Endothelial cell of umbilical vein (primary cell): ENCODE results near the gene MDGA2. TPM values are rescaled to one million over a fixed set of nuclear protein-coding genes. Genes with fewer than 3 reads are reported as not detected.

Experiments used
- BruUV-seq: library from RNA; stranded (reverse); fragments of 400-500 nt; replicated peaks from 2 replicates; lab custom pipeline; 2021; lab: Mats Ljungman, UMichigan
- CTCF ChIA-PET: fragments of 300-600, 350-600 bp; sonication (Branson Sonifier 250); formaldehyde crosslinking; loops from one replicate; lab custom pipeline; 2021; ENCODE audit warnings: antibody characterized with exemption, inconsistent platforms; lab: Charles Lee
- POLR2A ChIA-PET: fragments of 300-600, 350-600 bp; sonication (Branson Sonifier 250); formaldehyde crosslinking; loops from one replicate; lab custom pipeline; 2021; ENCODE audit warnings: antibody characterized with exemption, inconsistent platforms; lab: Charles Lee
- DNase-seq: peaks from one replicate; pipeline ENCODE4 v3.0.0-alpha.2; 2011; ENCODE audit warnings: low read depth, low spot score
- FAIRE-seq: peaks from 2 replicates; lab custom pipeline; 2011; peaks lifted over from hg19 to GRCh38; lab: Jason Lieb, UNC
- H2AFZ ChIP-seq: 2 replicates; pipeline ENCODE4 v1.6.0; 2012; ENCODE audit warnings: low read depth, low read length, control low read depth, inconsistent platforms
- H3K27ac ChIP-seq: 2 replicates; pipeline ENCODE4 v1.5.1; 2011; ENCODE audit warnings: low read depth, mild to moderate bottlenecking, control low read depth, low read length, moderate library complexity; ENCODE audit not compliant: insufficient read depth
- H3K27me3 ChIP-seq, 2 experiments: 2 replicates each; pipeline versions ENCODE4 v1.6.0 to v1.6.1; 2011; ENCODE audit warnings: low read length in 2 of 2, mixed read lengths in 1 of 2; ENCODE audit not compliant: control insufficient read depth in 2 of 2, insufficient read depth in 2 of 2
- H3K36me3 ChIP-seq, 2 experiments: 2 replicates in 1 of 2; 3 replicates in 1 of 2; pipeline ENCODE4 v1.5.1; 2011; ENCODE audit warnings: low read length in 2 of 2, mild to moderate bottlenecking in 1 of 2, moderate library complexity in 1 of 2; ENCODE audit not compliant: control insufficient read depth in 2 of 2, insufficient read depth in 2 of 2; ENCODE audit errors: extremely low read depth in 1 of 2
- H3K4me1 ChIP-seq: 3 replicates; pipeline ENCODE4 v1.5.1; 2011; ENCODE audit warnings: mild to moderate bottlenecking, low read length; ENCODE audit not compliant: control insufficient read depth, insufficient read depth; ENCODE audit errors: extremely low read depth
- H3K4me2 ChIP-seq: 2 replicates; pipeline ENCODE4 v1.6.1; 2011; ENCODE audit warnings: low read length, control low read depth, mixed read lengths; ENCODE audit not compliant: insufficient read depth
- H3K4me3 ChIP-seq, 3 experiments: fragments of 200-600 bp in 1 of 3; sonication (generic), shearing (Covaris generic) in 1 of 3; replicated peaks in 1 of 3; 2 replicates each; pipeline ENCODE4 v1.5.1; 2011 to 2016; ENCODE audit warnings: control low read depth in 3 of 3, low read length in 3 of 3, mild to moderate bottlenecking in 2 of 3, inconsistent platforms in 1 of 3, low read depth in 1 of 3, moderate library complexity in 1 of 3; ENCODE audit not compliant: insufficient read depth in 1 of 3
- H3K79me2 ChIP-seq: 2 replicates; pipeline ENCODE4 v1.6.0; 2012; ENCODE audit warnings: low read length, inconsistent platforms; ENCODE audit not compliant: control insufficient read depth, insufficient read depth
- H3K9ac ChIP-seq: replicated peaks from 2 replicates; pipeline ENCODE3; 2011; ENCODE audit warnings: low read length, control low read depth; ENCODE audit not compliant: insufficient read depth; ENCODE audit errors: extremely low read depth
- H3K9me1 ChIP-seq: replicated peaks from 3 replicates; pipeline ENCODE4 v1.6.0; 2011; ENCODE audit warnings: mild to moderate bottlenecking, low read length; ENCODE audit not compliant: control insufficient read depth, insufficient read depth; ENCODE audit errors: extremely low read depth
- H3K9me3 ChIP-seq: replicated peaks from 2 replicates; pipeline ENCODE4 v1.5.1; 2012; ENCODE audit warnings: low read length, inconsistent platforms; ENCODE audit not compliant: control insufficient read depth, insufficient read depth
- H4K20me1 ChIP-seq: replicated peaks from 2 replicates; pipeline ENCODE3; 2011; ENCODE audit warnings: mild to moderate bottlenecking, low read length; ENCODE audit not compliant: control insufficient read depth, insufficient read depth; ENCODE audit errors: extremely low read depth
- EZH2 ChIP-seq: IDR thresholded peaks from 2 replicates; pipeline ENCODE4 v1.6.1; 2012; ENCODE audit warnings: borderline replicate concordance, low read depth, mild to moderate bottlenecking, moderate library complexity, low read length, inconsistent platforms; ENCODE audit not compliant: severe bottlenecking
- FOS ChIP-seq: IDR thresholded peaks from 2 replicates; pipeline ENCODE4 v1.6.1; 2011; ENCODE audit warnings: mild to moderate bottlenecking, low read length, moderate library complexity, borderline replicate concordance; ENCODE audit not compliant: insufficient read depth
- GATA2 ChIP-seq: IDR thresholded peaks from 2 replicates; pipeline ENCODE4 v1.7.0; 2011; ENCODE audit warnings: low read depth, mild to moderate bottlenecking, moderate library complexity, mixed read lengths, low read length; ENCODE audit not compliant: insufficient read length, insufficient read depth
- JUN ChIP-seq: IDR thresholded peaks from 2 replicates; pipeline ENCODE4 v1.6.1; 2011; ENCODE audit warnings: borderline replicate concordance, low read depth; ENCODE audit not compliant: insufficient read length, insufficient read depth
- MYC ChIP-seq: IDR thresholded peaks from one replicate; pipeline ENCODE4 v1.6.1; 2011; ENCODE audit warnings: mild to moderate bottlenecking, low read depth, low read length
- POLR2A ChIP-seq: IDR thresholded peaks from 2 replicates; pipeline ENCODE4 v1.6.1; 2012; ENCODE audit warnings: low read depth, mild to moderate bottlenecking, control low read depth, low read length
- POLR2AphosphoS5 ChIP-seq: IDR thresholded peaks from 2 replicates; pipeline ENCODE4 v1.6.1; 2012; ENCODE audit warnings: low read depth, mild to moderate bottlenecking, control low read depth, low read length, moderate library complexity; ENCODE audit not compliant: insufficient read depth
- dilution Hi-C: fragments of 300-500 bp; cut with MboI; formaldehyde crosslinking; loops from one replicate; pipeline ENCODE4 v1.15.0; 2019; ENCODE audit warnings: low sequenced_read_pairs; ENCODE audit not compliant: extremely low pct_ligation_motif_present
- intact Hi-C: fragments of 100-400 bp; cut with micrococcal nuclease; formaldehyde crosslinking; loops from one replicate; pipeline ENCODE4 v1.10.0; 2022
- polyA plus RNA-seq, 4 experiments: library from polyadenylated mRNA; depleted of rRNA in 3 of 4; stranded (reverse) in 3 of 4; unstranded in 1 of 4; fragments of >200 nt; gene quantifications; 2 replicates each; pipeline versions ENCODE4 v1.2.1 to v1.2.3, GENCODE V29; 2011 to 2012; ENCODE audit warnings: missing spikeins in 1 of 4
- total RNA-seq: library from RNA; stranded (reverse); gene quantifications from 2 replicates; pipeline ENCODE4 v1.2.3, GENCODE V29; 2021
- TF ChIP-seq, protein P1 (sequence below): IDR thresholded peaks from 2 replicates; pipeline ENCODE4 v1.6.1; 2011; ENCODE audit not compliant: insufficient read depth, insufficient read length
- TF ChIP-seq, protein P2 (sequence below), 2 donors: IDR thresholded peaks; 1 replicate in 1 of 2; 2 replicates in 1 of 2; pipeline ENCODE4 v1.5.1; 2011; ENCODE audit warnings: low read length in 2 of 2, mild to moderate bottlenecking in 2 of 2, moderate library complexity in 2 of 2, control low read depth in 1 of 2, inconsistent platforms in 1 of 2, low read depth in 1 of 2; ENCODE audit not compliant: insufficient read depth in 1 of 2; ENCODE audit errors: extremely low read depth in 1 of 2

The MDGA2 gene
- total and polyA plus RNA-seq, 2 donors (not counting 3 experiments of a cell fraction or from before 2014, with no cell fraction given): not detected

DNA sequence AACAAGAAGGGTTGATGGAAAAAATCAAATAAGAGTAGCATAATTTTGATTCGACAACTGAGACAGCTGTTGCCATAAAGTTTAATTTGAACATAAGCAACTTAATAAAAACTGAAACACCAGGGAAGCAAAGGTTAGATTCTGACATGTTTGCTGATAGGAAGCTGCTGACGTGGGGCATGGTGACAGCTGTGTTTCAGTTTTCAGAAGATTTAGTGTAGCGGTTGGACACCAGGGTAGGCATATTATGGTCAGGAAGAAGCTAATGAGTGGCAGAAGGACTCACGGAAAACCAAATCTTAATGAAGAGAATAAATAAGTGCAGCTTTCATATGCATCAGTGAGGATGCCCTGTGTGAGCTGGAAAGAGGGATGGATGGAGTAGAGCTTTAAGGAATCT is 687.1 kb downstream of the MDGA2 start:
- no peak overlapping the region for H3K4me3 ChIP-seq
- FAIRE-seq: no peak
- H3K27me3 ChIP-seq: no peaks in the 10 kb centered on the region
- no peaks in the 10 kb centered on the region for H3K9me3 ChIP-seq
- POLR2A ChIA-PET: no interaction called here
- no peak overlapping the region for H3K27ac ChIP-seq
- no peaks in the 10 kb centered on the region for H3K9me1 ChIP-seq
- dilution Hi-C loops: no loop called here
- intact Hi-C loops: no loop called here
- H3K79me2 ChIP-seq: no peaks in the 10 kb centered on the region
- DNase-seq: no peak
- H4K20me1 ChIP-seq: no peaks in the 10 kb centered on the region
- no TSS peak for BruUV-seq
- no peak overlapping the region for H3K9ac ChIP-seq
- no peak overlapping the region for H3K4me2 ChIP-seq
- CTCF ChIA-PET: no interaction called here
- H2AFZ ChIP-seq: no peak overlapping the region
- H3K4me1 ChIP-seq: no peaks in the 10 kb centered on the region
- no peak for TF ChIP-seq JUN
- no peak for TF ChIP-seq POLR2AphosphoS5
- TF ChIP-seq MYC: no peak
- TF ChIP-seq GATA2: no peak
- no peak for TF ChIP-seq POLR2A
- TF ChIP-seq, protein P1, sequence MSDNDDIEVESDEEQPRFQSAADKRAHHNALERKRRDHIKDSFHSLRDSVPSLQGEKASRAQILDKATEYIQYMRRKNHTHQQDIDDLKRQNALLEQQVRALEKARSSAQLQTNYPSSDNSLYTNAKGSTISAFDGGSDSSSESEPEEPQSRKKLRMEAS: no peak
- no peak for TF ChIP-seq FOS
- H3K36me3 ChIP-seq: no peaks in the 10 kb centered on the region

DNA sequence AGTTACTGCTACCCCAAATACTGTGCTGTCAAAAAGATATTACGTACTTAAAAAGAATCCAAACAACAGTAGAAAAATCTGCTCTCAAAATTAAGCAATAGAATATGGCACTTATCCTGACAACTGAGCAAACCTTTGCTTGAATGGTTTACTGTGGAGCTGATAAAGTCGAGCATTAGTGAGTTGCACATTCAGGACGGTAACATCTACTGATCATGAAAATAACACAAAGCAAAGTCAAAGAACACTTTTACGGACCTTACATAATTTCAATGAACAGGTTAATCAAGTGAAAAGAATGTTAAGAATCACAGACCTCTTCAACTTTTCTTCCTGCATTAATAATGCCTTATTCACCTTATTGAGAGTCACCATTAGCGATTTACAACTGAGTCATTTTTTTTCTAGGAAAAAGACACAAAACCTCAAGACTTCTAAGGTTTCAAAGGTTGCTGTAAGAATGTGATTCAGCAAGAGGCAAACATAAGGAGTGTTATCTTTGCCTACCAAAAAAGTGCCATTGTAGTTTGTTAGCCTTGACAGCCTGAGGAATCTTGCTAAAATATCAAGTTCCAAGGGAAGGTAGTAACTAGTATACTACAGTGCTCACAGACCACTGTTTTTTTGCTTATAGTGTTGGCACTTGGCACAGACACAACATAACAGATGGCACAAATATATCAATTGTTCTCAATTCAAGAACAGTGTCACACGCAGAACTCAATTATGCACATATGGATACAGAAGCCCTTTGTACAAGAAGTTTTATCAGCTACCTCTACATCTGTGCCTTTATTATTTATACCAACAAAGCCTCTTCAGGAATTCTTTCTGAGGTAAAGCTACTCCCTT is 689.6 kb downstream of the MDGA2 start:
- Histone ChIP-seq H3K9me3 (no peaks in the 10 kb centered on the region), H2AFZ (no peak overlapping the region), H3K4me1 (no peaks in the 10 kb centered on the region), H4K20me1 (no peaks in the 10 kb centered on the region), H3K36me3 (no peaks in the 10 kb centered on the region), H3K27ac (no peak overlapping the region), H3K4me3 (no peak overlapping the region), H3K9ac (no peak overlapping the region), H3K9me1 (no peaks in the 10 kb centered on the region), H3K4me2 (no peak overlapping the region), H3K27me3 (no peaks in the 10 kb centered on the region), H3K79me2 (no peaks in the 10 kb centered on the region)
- DNase-seq (no peak), FAIRE-seq (peak; percentile 43)
- TF ChIP-seq EZH2: no peak
- no peak for TF ChIP-seq GATA2
- TF ChIP-seq, protein P2, sequence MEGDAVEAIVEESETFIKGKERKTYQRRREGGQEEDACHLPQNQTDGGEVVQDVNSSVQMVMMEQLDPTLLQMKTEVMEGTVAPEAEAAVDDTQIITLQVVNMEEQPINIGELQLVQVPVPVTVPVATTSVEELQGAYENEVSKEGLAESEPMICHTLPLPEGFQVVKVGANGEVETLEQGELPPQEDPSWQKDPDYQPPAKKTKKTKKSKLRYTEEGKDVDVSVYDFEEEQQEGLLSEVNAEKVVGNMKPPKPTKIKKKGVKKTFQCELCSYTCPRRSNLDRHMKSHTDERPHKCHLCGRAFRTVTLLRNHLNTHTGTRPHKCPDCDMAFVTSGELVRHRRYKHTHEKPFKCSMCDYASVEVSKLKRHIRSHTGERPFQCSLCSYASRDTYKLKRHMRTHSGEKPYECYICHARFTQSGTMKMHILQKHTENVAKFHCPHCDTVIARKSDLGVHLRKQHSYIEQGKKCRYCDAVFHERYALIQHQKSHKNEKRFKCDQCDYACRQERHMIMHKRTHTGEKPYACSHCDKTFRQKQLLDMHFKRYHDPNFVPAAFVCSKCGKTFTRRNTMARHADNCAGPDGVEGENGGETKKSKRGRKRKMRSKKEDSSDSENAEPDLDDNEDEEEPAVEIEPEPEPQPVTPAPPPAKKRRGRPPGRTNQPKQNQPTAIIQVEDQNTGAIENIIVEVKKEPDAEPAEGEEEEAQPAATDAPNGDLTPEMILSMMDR (IDR thresholded peaks at IDR 0.05; ENCODE audit: extremely low read depth in 1 of 2, insufficient read depth in 1 of 2, low read depth in 1 of 2, low read length in 2 of 2): no peak
- no peak for TF ChIP-seq MYC
- TF ChIP-seq, protein P1: no peak
- no peak for TF ChIP-seq JUN
- no peak for TF ChIP-seq POLR2AphosphoS5
- no peak for TF ChIP-seq POLR2A
- TF ChIP-seq FOS: no peak
- dilution Hi-C loops (no loop called here), intact Hi-C loops (no loop called here)
- ChIA-PET CTCF (no interaction called here), POLR2A (no interaction called here)
- no TSS peak for BruUV-seq
